Smooth muscle cell (in vitro differentiated cells): ENCODE results near the gene MNAT1. TPM values are rescaled to one million over a fixed set of nuclear protein-coding genes. Genes with fewer than 3 reads are reported as not detected.

Experiments
- DNase-seq: peaks from one replicate; lab custom pipeline; 2025; ENCODE audit not compliant: unreplicated experiment; lab: John Stamatoyannopoulos, UW
- H2AFZ ChIP-seq: fragments of 200-600 bp; sonication (generic); 2 replicates; pipeline ENCODE4 v1.6.0; 2016; ENCODE audit warnings: antibody characterized with exemption, low read depth, mild to moderate bottlenecking
- H3F3A ChIP-seq: fragments of 200-600 bp; sonication (generic); 2 replicates; pipeline ENCODE4 v1.6.0; 2017; ENCODE audit warnings: antibody characterized with exemption, low read depth
- H3K27ac ChIP-seq: fragments of 200-600 bp; sonication (generic); 2 replicates; pipeline ENCODE4 v1.5.1; 2016; ENCODE audit warnings: low read depth, mild to moderate bottlenecking
- H3K27me3 ChIP-seq: fragments of 200-600 bp; sonication (generic); 2 replicates; pipeline ENCODE4 v1.6.1; 2016; ENCODE audit warnings: low read depth, mild to moderate bottlenecking
- H3K36me3 ChIP-seq: fragments of 200-600 bp; sonication (generic); 2 replicates; pipeline ENCODE4 v1.5.1; 2016; ENCODE audit warnings: low read depth
- H3K4me1 ChIP-seq: fragments of 200-600 bp; sonication (generic); 2 replicates; pipeline ENCODE4 v1.5.1; 2016; ENCODE audit warnings: low read depth
- H3K4me2 ChIP-seq: fragments of 200-600 bp; sonication (generic); 2 replicates; pipeline ENCODE4 v1.6.0; 2016; ENCODE audit warnings: mild to moderate bottlenecking
- H3K4me3 ChIP-seq: fragments of 200-600 bp; sonication (generic); 2 replicates; pipeline ENCODE4 v1.5.1; 2016; ENCODE audit warnings: mild to moderate bottlenecking
- H3K79me2 ChIP-seq: fragments of 200-600 bp; sonication (generic); 2 replicates; pipeline ENCODE4 v1.6.0; 2016; ENCODE audit warnings: low read depth, mild to moderate bottlenecking
- H3K9ac ChIP-seq: fragments of 200-600 bp; sonication (generic); 2 replicates; pipeline ENCODE4 v1.6.0; 2016; ENCODE audit warnings: low read depth
- H3K9me3 ChIP-seq: fragments of 200-600 bp; sonication (generic); replicated peaks from 2 replicates; pipeline ENCODE4 v1.5.1; 2016; ENCODE audit warnings: low read depth
- H4K20me1 ChIP-seq: fragments of 200-600 bp; sonication (generic); 2 replicates; pipeline ENCODE4 v1.6.0; 2016; ENCODE audit warnings: low read depth
- CTCF ChIP-seq: fragments of 200-600 bp; sonication (generic); IDR thresholded peaks from 2 replicates; pipeline ENCODE4 v1.5.1; 2017; ENCODE audit warnings: borderline replicate concordance, mild to moderate bottlenecking, antibody characterized with exemption; ENCODE audit not compliant: insufficient read depth, poor library complexity, severe bottlenecking
- WGBS: methylation state at CpG from one replicate; pipeline ENCODE4 v1.1.7; 2016; ENCODE audit warnings: low lambda C conversion rate; 5-methylcytosine and 5-hydroxymethylcytosine counted together
- polyA plus RNA-seq: library from polyadenylated mRNA; unstranded; fragments of >200 nt; fragmentation: Nextera tagmentation; extraction: Ambion mirVana; gene quantifications from 2 replicates; pipeline ENCODE4 v1.2.1, GENCODE V29; 2016
- total RNA-seq: library from RNA; depleted of rRNA; stranded (reverse); fragments of >200 nt; gene quantifications from 2 replicates; pipeline ENCODE4 v1.2.3, GENCODE V29; 2014

MNAT1 gene
- total and polyA plus RNA-seq, 2 experiments from 2014 or later: 28.1 to 62.7 TPM

DNA sequence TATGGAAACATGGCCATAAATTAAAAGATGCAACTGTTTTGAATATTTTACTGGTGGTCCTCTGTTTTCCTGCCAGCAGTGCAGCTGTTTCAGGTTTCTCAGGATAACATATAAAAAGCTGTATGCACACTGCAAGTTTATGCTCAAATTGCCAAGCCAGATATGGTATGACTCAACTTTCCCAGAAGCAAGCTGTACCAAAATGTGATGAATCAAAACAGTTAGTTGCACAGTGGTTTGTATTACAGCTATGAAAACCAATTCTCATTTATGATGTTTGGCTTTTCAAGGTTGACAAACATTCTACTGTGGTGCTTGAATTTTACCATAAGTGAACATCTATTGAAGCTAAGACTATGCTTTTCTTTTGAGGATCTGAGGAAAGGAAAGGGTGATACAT lies 230.8 kb downstream of the MNAT1 start:
- H3K9ac ChIP-seq: no peak overlapping the region
- TF ChIP-seq CTCF: no peak
- H3K36me3 ChIP-seq: no peaks in the 10 kb centered on the region
- peaks cover 9% of the 10 kb centered on the region for H4K20me1 ChIP-seq
- no peak overlapping the region for H2AFZ ChIP-seq
- H3K4me2 ChIP-seq: peak overlapping the region; percentile 30
- no peak for DNase-seq
- H3F3A ChIP-seq: peaks cover 7% of the 10 kb centered on the region
- no peak overlapping the region for H3K4me3 ChIP-seq
- peak overlapping the region; percentile 45 for H3K27ac ChIP-seq
- H3K4me1 ChIP-seq: no peaks in the 10 kb centered on the region
- H3K9me3 ChIP-seq: no peaks in the 10 kb centered on the region
- no peaks in the 10 kb centered on the region for H3K27me3 ChIP-seq
- H3K79me2 ChIP-seq: peaks cover 4% of the 10 kb centered on the region

DNA sequence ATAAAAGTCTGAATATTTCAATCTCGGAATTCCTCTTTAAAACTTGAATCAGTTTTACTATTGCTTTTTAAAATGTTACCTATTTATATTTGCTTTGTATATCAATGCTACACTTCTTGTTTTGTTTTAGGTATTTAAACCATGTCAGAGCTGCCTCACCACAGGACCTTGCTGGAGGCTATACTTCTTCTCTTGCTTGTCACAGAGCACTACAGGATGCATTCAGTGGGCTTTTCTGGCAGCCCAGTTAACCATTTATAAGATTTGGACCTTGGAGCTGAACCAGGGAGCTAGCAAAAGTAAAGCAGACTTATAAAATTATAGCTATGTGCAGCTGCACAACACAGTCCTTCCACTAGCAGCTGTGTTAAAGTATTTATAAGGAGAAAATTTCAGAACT lies 233.5 kb downstream of the MNAT1 start:
- Histone ChIP-seq H3K79me2 (no peaks in the 10 kb centered on the region), H2AFZ (no peak overlapping the region), H3K27me3 (no peaks in the 10 kb centered on the region), H4K20me1 (peaks cover 5% of the 10 kb centered on the region), H3K4me2 (no peak overlapping the region), H3K9ac (no peak overlapping the region), H3K4me1 (no peaks in the 10 kb centered on the region), H3K27ac (no peak overlapping the region), H3K36me3 (no peaks in the 10 kb centered on the region), H3K4me3 (no peak overlapping the region), H3K9me3 (no peaks in the 10 kb centered on the region), H3F3A (peaks cover 7% of the 10 kb centered on the region)
- no peak for TF ChIP-seq CTCF
- DNase-seq: no peak
- 88% methylated on average over 1 of the region's 1 CpG for WGBS

- no peak overlapping the region for H3K27ac ChIP-seq
- H3K27me3 ChIP-seq: no peaks in the 10 kb centered on the region
- H3K9me3 ChIP-seq: no peaks in the 10 kb centered on the region
- H3K4me2 ChIP-seq: no peak overlapping the region
- H2AFZ ChIP-seq: no peak overlapping the region
- no peaks in the 10 kb centered on the region for H3K36me3 ChIP-seq
- no peak overlapping the region for H3K4me3 ChIP-seq
- no peak for DNase-seq
- no peak for TF ChIP-seq CTCF
- H3K79me2 ChIP-seq: no peaks in the 10 kb centered on the region
- no peak overlapping the region for H3K9ac ChIP-seq
- H3K4me1 ChIP-seq: no peaks in the 10 kb centered on the region
- H3F3A ChIP-seq: peaks cover 7% of the 10 kb centered on the region
- peaks cover 5% of the 10 kb centered on the region for H4K20me1 ChIP-seq
Observed at GRCh38 chr14:60968671-60969070, 234.1 kb downstream of the MNAT1 start.

DNA sequence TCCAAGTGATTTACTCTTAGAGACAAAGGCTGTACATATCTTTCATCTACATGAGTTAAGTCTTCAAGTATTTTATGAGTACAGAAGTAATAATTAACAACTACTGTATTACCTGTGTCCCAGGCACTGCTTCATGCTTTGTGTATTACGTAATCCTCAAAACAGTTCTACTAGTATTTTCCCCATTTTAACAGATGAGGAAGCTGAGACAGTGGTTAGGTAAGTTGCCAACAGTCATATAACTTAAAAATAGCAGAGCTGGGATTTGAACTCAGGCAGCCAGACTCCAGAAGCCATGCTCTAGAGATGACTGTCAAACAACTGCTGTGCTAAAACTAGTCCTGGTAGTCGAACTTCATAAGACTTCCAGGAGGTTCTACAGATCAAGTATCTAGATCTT lies 235.6 kb downstream of the MNAT1 start:
- Histone ChIP-seq H3K27ac (peak overlapping the region; percentile 37), H3K27me3 (no peaks in the 10 kb centered on the region), H3K79me2 (no peaks in the 10 kb centered on the region), H3F3A (peaks cover 3% of the 10 kb centered on the region), H3K9me3 (no peaks in the 10 kb centered on the region), H3K4me1 (no peaks in the 10 kb centered on the region), H3K4me2 (no peak overlapping the region), H4K20me1 (peaks cover 2% of the 10 kb centered on the region), H3K9ac (no peak overlapping the region), H2AFZ (no peak overlapping the region), H3K4me3 (no peak overlapping the region), H3K36me3 (no peaks in the 10 kb centered on the region)
- no peak for DNase-seq
- TF ChIP-seq CTCF: no peak
- 83% methylated on average over 2 of the region's 2 CpGs for WGBS
